Measurements from ENCODE around the gene PPP2R5A.
"Not testable (repeated sequence)": the region's sequence is repeated elsewhere in the genome, so short reads cannot be mapped to it uniquely, and the experiment has no call there.

PPP2R5A gene

DNA sequence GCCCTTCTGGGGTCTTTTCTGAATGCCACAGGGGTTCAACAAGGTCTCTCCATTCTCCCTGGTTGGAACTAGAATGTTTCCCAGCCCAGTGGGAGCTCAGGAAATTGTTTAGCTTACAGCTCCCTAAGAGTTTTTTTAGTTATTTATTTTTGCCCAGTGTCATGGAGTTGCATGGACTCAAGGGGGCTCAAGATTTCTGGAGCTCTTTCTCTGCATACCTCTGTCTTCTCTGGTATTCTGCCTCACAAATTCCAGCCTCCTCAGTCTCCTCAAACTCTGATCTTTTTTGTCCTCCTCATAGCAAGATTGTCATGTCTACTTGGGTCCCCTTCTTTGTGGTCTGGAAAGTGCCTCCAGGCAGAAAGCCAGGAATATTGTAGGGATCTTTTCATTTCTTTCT, 15.9 kb upstream of the PPP2R5A start:
- no peak for DNase-seq

DNA sequence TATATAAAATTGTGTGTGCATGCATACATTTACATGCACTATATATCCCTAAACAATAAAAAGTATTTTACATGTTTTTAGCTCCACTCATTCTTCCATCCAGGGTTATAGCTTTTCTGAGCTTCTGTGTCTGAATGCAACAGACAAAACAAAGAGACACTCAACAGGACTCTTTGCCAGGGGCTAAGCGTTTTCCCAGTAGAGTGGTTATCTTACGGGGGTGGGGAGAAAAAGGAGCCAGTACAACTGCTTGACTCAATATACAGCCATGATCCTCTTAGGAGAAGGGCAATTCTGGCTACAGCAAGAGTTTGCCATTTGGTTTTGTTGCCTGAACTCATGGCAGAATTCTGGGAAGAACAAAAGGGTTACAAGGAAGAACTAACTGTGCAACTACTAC, 14.6 kb upstream of the PPP2R5A start:
- no peak for DNase-seq

DNA sequence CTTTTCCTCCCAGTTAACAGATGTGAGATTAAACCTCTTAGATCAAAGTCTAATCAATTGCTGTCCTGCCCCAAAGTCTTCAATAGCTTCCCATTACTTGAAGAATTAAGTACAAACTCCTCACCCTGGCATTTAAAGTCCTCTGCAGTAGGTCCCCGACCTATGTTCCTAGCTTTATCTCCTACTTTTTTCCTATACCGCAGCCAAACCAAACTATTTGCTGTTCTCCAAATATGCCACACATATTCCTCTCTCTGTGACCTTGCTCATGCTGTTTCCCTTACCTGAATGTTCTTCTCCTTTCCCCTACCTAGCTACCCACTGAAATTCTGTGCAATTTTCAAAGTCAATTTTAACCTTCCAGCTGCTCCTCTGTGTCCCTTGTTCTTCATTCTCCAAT, 14.0 kb upstream of the PPP2R5A start:
- DNase-seq: no peak

DNA sequence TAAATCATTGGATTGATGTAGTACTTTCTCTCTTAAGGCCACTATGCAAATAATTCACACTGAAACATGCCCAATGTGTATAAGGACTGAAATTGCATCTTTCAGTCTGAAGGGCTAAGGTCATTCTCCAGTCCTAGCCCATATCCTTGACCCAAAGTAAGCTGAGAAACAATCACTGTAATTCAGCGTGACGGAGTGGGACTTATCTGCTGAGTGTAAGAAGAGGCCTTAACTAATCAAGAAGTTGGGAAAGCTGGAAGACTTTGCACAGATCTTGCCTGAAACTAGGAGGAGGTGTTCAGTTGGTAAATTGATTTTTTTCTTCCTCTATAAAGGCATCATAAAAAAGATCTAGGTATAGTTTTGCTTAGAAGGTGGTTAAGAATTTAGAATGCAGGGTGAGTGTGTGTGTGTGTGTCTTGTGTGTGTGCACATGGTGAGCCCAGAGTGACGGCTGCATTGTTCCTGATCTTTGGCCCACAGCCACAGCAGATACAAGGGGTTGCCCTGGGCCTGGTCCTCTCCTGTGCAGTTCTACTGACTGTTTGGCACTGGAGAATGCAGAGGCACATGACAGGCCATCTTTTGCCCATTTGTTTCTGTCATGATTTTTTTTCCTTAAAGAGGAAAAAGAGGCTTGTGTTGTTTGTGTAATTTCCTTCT, 13.3 kb upstream of the PPP2R5A start:
- DNase-seq: no peak

DNA sequence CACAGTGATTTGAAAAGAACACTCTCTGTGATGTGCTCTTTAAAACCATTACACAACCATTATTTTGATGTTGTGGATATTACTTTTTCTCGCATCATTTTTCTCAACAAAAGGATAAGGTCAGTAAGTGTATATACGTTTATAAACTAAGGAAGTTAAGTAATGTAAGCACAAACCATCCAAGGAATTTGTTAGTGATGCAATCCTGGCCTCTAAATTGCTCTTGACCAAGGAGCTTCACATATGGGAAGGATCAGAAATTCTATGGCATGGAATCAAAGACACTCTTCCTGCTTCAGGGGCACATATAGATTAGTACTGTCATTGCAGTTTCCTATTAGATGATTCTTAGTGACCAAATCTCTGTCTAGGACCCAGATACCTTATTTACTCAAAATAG, 3.6 kb upstream of the PPP2R5A start:
- DNase-seq: no peak

DNA sequence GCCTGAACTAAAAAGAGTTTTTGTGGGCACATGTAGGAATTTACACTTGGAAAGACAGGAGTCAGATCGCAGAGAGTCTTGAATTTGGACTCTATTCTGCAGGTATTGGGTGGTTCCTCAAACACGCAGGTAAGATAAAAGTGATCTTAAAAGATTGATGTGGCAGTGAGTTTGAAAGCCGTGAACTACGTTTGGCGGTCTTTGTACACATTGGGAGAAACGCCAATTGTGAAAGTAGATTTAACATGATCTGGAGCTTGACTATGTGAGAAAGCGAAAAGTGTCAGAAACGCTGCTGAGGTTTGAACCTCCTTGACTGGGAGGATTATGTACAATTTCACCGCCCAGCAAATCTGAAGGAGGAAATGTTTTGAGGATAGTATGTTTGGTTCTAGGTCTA, 1.5 kb upstream of the PPP2R5A start:
- DNase-seq: no peak

DNA sequence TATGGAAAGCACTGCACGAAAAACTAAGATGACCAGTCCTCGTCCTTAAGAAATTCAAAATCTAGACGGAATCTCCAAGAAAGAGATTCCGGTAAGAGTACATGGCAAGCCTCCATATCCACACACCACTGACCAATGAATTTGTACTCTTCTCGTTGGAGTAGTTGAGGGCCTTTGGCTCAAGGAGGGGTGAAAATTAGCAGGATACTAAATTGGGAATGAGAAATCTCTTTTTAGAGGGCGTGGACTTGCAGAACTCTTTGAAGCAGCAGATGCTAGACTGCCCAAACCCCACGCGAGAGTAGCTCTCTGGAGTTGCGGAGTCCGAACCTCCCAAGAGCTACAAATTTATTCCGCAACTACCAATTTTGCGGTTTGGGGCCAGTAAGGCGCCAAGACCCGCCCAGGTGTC, 872 bp upstream of the PPP2R5A start:
- DNase-seq: no peak

DNA sequence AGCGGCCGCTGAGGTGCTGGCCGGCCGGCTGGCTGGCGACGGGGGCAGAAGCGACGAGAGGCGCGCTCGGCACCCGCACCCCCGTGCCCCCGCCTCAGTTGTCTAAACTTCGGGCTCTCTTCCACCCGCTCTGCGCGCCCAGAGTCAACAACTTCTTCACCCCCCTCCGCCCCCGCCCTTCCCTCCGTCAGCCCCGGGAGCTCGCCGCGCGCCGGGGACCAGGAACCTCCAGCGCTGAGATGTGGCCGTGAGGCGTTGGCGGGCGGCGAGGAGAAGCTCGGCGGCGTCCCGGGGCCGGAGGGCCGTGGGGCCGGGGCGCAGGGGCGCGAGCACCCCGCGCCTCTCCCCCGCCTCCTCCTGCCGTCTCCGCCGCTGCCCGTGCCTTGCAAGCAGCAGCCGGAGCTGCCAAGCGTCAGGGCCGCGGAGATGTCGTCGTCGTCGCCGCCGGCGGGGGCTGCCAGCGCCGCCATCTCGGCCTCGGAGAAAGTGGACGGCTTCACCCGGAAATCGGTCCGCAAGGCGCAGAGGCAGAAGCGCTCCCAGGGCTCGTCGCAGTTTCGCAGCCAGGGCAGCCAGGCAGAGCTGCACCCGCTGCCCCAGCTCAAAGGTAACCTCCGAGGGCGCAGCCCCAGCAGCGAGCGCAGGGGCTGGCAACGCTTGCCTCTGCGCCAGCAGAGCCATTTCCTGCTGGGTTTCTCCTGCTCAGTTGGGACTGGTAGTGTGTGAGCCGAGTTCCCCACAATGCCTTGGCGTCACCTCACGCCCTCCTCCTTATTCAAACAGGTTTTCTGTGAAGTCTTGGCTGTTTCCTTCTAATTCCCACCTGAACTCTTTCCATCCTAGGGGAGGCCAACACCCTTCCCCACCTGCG, 710 bp downstream of the PPP2R5A start:
- peak; percentile 75 for DNase-seq

DNA sequence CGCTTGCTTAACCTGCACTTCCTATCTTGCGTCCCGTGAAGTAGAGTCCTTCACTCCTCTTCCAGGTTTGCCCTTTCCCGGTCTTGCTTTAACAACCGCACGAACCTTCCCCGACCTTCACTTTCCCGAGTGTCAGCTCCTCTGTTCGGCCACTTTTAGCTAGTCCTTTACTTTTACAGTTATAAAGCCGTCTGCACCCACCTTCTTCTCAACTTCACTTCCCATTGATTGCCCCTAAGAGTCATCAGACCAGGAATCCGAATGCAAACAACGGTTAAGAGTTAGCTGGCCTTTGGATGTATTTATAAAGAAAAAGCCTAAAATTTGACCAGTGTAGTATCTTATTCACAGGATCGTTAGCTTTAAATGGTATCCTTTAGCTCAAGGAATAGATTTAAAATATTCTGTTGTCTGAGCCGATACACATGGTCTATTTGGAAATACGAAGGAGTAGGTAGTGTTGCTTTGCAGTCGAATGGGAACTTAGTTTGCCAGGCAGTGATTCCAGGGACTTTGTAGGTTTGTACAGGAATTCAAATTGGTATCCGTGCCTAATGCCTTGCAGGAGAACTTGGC, 1.4 kb downstream of the PPP2R5A start:
- no peak for DNase-seq

DNA sequence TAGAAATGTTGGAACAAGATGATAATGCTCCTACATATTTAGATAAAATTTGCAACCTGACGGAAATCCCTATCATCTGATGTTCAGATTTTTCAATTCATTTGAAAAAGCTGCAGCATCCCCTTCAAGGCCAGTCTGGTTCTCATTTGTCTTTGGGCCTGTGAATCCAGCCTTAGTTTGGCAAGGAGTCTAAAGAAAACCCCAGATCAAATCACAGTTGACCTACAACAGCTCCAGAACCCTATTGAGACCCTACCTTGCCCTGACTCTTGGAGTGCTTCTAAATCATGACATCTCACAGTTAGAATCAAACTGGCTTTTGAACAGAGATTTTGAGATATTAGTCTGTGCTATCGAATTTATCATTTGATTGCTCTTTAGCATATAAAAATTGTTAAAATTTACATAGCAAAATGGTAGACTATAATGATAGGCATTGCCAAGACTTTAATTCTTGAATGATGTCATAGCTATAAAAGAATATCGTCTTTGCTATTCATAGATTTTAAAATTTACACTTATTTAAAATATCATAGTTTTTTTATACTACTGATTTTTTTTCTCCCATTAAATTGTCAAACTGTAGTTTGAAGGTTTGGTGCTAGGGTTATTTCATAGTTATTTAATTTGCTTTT, 2.2 kb downstream of the PPP2R5A start:
- DNase-seq: no peak

DNA sequence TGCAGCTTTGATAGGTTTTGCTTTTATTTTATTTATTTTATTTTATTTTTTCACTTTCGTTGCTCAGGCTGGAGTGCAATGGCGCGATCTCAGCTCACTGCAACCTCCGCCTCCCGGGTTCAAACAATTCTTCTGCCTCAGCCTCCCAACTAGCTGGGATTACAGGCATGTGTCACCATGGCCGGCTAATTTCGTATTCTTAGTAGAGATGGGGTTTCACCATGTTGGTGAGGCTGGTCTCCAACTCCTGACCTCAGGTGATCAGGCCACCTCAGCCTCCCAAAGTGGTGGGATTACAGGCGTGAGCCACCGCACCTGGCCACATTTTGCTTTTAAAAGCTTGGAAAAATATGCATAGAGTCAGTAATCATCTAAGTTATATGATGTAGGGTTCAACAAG, 2.8 kb downstream of the PPP2R5A start:
- not testable (repeated sequence) for DNase-seq

DNA sequence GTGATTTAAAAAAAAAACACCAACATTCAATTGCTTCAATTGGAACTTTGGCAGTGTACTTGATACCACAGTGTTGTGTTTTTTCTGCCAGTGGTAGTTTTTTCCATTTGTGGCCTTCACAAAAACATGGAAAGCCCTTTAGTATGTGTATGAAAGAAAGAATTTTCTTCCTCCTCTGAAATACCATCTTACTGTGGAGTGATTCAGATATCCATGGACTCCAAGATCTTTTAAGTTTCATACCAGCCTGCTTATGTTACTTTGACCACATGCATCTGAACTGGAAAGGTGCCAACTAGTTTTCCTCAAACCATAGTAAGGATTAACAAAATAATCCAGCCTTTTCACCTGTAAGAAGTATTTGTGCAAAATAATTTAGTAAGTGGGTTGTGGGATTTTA, 3.4 kb downstream of the PPP2R5A start:
- DNase-seq: no peak

DNA sequence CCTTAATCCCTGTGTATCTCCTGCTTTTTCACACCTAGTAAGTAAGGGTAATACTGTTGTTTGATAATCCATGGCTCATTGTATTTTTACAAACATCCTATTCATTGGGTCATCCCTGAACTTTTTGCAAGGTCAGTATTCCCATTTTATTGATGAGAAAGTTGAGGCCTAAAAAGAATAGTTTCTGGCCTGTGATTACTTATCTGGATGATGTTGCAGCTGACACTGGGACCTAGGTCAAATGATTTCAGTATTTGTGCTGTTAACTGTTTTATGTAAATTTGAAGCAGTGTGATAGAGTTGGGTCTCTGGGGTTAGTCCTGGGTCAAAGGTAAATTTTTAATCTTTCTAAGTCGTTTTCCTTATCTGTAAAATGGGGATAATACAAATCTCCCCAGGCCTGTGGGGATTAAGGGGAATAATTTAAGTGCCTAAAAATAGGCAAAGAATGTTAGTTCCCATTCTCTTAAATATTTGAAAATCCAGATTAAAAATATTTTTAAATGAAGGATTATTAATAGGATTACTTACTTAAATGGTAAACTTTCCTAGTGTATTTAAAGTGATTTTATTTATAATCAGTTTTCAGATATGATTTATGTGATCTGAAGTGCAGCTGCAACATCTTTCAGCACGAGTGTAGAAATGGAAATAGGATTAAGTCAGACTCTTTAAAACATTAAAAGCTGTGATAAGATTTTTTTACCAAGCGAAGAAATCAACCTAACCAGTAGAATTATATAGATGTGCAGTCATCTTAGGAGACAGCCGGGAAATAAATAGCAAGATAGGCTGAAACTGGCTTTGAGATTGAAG, 4.3 kb downstream of the PPP2R5A start:
- no peak for DNase-seq

DNA sequence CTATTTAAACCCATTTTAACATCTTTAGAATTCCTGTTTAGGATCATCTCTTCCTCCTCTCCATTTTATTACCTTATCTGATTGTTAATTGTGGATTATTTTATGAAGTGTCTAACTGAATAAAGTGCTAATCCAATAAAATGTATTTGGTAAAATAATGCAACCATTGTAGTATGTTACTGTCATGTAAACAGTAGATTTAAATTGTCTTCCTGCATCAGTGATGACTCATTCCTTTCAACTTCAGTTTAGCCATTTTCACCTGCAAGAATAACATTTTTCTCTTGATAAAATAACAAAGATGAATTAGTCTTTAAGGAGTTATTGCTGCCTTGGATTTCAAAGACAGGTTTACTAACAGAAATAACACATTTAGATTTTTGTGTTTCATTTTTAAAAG, 5.4 kb downstream of the PPP2R5A start:
- no peak for DNase-seq

DNA sequence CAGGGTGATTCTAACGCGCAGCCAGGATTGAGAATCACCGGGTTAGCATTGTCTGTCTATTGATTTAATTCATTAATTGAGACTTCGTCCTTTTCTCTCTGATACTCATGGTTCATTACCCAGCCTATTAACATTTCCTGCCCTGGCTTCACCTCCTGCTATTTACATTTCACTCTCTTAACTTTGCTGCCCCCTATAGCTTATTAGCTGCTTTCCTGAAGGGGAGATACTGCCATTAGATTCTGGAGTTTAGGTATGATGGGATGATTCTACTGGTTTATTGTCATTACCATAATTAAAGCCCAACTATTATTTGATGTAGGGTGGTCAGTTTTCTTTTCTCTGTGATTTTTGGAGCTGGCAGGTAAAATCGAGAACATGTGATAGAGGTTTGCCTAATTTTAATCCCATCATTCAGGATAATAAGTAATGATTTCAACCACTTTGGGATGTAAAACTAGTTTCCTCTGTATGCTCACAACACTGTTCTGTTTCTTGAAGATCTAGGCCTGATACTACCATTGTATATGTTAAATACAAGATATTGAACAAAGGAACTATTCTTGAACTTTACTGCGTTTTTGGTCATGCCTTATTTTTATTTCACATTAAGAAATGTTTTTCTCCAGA, 6.4 kb downstream of the PPP2R5A start:
- no peak for DNase-seq

DNA sequence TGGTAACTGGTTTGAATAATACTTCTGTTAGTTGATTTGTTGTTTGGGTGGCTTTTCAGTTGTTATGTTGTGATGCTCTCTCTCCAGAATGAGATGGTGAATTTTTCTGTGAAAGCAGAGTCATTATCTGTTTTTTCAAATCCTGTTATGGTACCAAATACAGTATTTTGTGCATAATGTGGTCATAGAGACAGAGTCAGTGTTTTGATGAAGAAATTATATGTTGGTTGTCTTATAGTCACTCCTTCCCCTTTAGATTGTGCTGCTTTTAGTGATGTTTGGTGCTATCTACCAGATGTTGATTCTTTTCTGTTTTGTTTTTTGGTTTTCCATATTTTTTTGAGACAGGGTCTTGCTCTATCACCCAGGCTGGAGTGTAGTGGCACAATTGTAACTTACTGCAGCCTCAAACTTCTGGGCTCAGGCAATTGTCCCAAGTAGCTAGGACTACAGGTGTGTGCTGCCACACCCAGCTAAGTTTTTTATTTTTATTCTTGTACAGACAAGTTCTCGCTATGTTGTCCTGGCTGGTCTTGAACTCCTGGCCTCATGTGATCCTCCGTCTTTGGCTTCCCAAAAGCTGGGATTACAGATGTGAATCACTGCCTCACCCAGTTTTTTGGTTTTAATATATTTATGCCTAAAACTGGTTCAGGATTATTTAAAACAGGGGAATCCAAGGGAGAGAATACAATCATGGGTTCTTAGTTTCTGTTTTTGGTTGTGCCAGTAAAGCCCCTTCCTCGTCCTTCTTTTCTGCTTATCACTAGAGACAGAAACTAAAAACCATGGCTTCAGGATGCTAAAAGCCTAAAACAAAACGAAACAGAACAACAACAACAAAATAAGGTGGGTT, 7.3 kb downstream of the PPP2R5A start:
- DNase-seq: no peak

DNA sequence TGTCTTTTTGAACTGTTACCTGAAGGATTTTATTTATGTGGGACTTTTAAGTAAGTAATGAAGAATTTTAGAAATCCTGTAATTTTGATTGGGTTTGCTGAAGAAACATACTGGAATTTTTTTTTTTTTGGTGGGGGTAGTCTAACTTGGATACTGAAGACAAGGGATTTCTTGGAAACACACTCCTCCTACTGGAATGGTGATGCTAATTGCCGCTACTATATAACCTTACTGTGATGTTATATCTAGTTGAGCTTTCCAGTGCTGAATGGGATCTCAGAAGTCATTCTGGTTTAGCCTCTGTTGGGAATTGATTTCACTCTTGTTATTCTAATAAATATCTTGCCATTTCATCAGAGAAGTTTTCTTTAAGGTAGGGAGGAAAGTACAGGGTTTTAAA, 8.4 kb downstream of the PPP2R5A start:
- DNase-seq: no peak

DNA sequence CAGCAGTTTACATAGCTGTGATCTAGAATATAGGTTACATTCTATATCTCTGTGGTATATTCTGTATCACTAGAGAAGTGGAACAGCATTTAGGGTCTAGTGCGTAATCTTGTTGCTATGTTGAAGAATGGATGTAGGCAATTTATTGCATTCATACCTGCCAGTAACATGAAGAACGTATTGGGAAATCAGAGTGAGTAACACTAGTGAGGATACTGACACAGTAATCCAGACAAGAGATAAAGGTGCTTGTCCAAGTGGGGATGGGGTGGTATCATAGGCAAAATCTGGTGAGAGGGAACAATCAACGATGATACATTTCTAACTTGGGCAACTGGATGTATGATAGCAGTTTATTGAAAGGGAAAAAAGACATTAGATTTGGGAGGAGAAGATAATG, 9.8 kb downstream of the PPP2R5A start:
- no peak for DNase-seq

DNA sequence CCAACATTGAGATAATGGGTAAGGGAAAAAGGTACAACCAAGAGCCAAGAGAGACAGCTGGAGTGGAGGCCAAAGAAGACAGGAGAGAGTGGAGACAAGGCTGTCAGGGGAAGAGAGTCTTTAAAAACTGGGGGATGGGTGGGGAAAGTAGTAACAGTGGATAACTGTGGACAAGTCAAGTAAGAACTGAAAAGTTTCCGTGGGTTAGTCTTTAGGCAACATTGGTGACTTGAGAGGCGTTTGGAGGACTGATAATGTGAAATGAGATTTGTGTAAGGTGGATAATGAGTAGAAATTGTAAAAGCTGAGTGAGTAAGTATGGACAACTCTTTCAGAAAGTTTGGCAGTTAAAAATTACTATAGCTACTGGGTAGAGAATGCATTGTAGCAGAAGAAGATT, 10.4 kb downstream of the PPP2R5A start:
- DNase-seq: no peak

DNA sequence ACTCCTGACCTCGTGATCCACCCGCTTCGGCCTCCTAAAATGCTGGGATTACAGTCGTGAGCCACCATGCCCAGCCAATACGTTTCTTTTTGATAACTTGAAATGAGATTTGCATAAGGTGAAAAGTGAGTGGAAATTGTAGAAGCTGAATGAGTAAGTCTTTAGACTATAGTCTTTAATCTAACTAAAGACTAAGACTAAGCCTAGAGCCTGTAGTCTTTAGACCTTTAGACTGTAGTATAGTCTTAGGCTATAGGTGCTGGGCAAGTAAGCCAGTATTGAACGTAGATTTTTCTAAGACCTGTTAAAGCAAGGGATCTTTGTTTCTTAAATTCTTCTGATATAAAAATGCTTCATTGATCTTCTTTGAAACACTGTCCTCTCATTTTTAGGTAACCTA, 12.1 kb downstream of the PPP2R5A start:
- no peak for DNase-seq

DNA sequence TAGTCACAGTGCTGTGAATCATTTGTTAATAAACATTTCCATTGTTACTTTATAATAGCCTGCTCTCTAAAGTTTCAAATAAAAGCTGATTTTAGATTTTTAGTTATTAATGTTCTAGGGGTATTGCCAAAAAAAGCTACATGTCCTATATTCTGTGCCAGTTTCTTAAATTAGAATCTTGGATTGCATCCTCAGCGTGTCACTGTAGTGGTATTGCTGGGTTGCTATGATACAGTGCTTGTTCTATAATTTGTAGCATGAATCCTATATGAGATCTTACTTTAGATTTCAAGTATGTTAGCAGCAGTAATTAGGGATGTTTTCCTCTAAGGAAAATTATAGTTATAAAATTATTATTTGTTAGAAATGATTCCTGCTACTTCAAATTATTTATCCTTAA, 16.4 kb downstream of the PPP2R5A start:
- no peak for DNase-seq

Measured in activated naive CD4-positive, alpha-beta T cell treated with anti-CD3 and anti-CD28 coated beads, Interleukin-2, amount 50 U/mL, for 16 hours (primary cell).